HG03025 (cell line): ENCODE measurements around the gene ROBO1.

ENCODE experiments used
- ATAC-seq: cut with Tn5 transposase; IDR thresholded peaks from one replicate; pipeline ENCODE4 v1.9.1; 2021; ENCODE audit warnings: mild to moderate bottlenecking, moderate library complexity; ENCODE audit not compliant: unreplicated experiment, low FRiP score

The ROBO1 gene

GRCh38 chr3:79480746-79481145, 287.1 kb downstream of the ROBO1 start:
- no peak for ATAC-seq

DNA sequence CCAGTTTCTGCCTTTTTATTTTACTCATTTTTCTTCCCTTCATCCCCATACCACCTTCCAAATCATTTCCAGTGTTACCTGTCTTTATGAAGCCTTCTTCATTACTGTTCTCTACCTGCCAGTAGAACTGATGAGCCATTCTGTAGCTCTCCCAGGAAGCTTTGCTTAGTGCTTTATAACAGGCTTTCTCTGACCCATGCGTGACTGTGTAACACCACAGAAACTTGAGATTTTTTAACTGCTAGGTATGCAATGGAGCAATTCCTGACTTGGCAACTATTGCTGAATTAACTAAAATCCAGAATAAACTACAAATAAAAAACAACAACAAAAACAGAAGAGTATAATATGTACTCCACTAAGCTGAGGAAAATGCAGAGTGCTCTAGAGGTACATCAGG, 289.2 kb downstream of the ROBO1 start:
- no peak for ATAC-seq

DNA sequence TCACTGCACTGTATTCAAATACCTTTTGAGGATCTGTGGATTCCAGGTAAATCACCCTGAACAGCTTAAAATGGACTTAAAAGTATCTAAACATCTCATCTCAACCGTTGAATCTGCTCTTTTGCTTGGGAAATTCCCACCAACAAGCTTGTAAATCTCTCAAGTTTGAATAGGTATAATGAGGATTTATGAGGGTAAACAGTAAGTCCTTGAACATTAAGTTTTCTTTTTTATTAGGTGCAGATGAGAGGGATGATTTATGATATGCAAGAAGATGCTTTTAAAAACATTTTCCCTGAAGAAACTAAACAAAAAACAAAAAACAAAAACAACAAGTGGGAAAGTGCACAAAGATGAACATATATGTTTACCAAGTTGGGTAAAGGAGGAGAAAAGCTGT, 290.6 kb downstream of the ROBO1 start:
- ATAC-seq: no peak

DNA sequence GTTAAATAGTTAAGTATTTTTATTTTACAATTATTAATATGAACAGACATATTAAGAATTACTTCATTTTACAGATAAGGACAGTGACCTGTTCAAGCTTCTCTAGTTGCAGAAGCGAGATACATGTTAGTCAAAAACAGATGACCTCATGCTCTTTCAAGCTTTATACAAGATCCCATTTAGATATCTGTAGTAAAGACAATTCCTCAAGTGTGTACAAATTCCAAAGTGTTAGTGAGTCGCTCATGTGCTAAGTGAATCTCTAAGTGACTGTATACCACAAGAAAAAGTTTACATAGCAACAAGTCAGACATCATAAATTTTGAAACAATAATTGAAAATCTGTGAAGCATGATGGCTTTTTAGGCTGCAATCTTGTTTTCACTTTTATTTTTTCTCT, 293.8 kb downstream of the ROBO1 start:
- ATAC-seq: no peak

DNA sequence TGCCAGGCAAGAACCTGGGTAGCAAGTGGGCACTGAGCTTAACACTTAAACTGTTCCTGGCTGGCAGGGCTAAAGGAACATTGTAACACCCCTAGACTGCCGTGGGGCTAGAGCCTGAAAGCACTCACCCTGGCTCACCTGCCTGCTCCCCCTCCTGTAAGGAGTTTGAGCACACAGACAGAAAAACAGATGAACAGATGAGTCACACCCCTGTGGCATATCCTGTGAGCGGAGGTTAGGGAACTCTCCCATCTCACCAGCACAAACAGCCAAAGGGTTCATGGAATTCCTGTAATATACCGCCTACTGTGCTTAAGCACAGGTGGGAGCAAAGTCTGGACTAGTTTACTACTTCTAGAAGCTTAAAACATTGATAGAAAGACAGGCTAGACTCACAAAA, 300.1 kb downstream of the ROBO1 start:
- no peak for ATAC-seq

- ATAC-seq: no peak
Observed at GRCh38 chr3:79461129-79461792, 306.5 kb downstream of the ROBO1 start.

DNA sequence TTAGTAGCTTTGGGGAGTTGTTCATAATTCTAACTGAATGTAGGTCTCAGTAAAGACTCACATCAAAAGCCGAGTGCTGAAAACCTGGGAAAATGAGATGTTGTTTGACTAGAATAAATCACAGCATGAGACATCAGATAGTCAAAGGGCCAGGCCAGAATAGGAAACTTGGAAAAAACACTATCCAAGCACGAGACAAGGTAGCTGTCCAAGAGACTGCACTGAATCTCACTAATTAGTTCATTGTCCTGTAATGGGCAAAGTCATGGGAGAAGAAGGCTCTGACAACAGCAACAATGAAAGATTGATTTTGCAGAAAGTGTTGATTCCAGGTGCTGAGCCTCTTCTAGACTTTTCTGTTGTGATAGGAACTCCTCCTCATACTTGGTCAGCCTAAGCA, 314.2 kb downstream of the ROBO1 start:
- no peak for ATAC-seq

- ATAC-seq: no peak
Observed at GRCh38 chr3:79436387-79436786, 331.4 kb downstream of the ROBO1 start.

GRCh38 chr3:79427081-79427480, 340.7 kb downstream of the ROBO1 start:
- ATAC-seq: no peak

- no peak for ATAC-seq
Observed at GRCh38 chr3:79424811-79425210, 343.0 kb downstream of the ROBO1 start.

DNA sequence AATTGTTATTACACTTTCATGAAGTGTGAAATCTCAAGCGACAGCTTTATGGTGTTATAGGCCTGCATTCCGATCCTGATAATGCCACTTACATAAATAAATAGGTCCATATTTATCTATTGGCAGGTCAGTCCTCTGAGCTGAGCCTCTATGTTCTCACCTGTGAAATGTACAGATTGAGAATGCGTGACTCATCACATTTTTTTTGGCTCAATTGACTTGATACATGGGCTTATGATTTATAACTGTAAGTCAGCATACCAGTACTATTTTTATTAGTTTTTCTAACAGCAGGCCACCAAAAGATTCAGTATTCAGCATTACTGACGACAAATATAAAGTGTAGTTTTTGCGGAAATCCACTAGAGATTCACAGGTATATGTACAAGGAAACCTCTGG, 344.4 kb downstream of the ROBO1 start:
- ATAC-seq: no peak

GRCh38 chr3:79421273-79421672, 346.5 kb downstream of the ROBO1 start:
- no peak for ATAC-seq

DNA sequence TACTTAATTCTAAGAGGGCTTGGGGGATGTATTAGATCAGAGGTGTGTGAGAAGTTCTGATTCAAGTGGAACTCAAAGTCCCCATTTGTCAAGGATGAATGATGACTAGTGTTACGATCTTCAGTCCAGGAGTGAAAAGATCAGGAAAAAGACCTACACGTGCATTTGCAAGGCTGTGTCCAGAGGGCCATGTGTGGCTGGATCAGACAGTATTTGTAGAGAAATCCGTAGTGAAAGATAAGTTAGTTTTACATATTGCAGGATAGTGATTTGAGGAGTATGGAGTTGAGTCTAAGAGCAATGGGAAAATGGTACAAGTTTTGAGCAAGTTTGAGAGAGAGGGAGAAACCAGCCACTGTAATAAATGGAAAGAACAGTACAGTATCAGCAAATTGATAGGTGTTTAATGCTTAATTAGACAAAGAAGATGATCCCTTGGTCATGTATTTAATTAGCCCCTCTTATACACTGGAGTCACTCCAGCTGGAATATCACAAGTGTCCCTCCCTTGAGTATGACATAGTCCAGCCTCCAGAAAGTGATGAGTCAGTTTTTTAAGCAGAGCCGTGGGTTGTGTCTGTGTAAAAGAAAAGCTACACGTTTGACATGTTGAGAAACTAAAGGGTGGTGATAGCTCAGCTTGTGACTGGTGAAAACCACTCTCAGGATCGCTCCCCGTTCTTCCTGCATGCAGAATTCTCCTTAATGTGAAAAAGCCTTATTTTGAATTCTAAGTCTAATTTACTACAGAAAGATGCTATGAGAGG, 348.8 kb downstream of the ROBO1 start:
- ATAC-seq: no peak

DNA sequence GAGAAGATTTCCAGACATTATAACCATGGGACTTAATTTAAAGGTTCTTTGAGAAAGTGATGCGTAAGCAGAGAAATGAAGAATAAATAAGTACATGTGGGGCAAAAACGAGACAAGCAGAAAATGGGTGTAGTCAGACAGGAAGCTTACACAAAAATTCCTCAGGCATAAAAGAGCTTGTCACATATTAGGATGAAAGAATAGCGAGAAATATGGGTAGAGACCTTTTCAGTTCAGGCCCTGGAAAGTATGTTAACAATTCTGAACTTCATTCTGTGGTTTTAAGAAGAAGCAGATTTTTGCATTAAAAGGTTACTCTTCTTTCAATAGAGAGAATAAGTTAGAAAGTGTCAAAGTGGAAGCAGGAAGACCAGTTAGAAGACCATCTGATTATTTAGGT, 352.4 kb downstream of the ROBO1 start:
- ATAC-seq: no peak

- ATAC-seq: no peak
Observed at GRCh38 chr3:79414806-79415205, 353.0 kb downstream of the ROBO1 start.

DNA sequence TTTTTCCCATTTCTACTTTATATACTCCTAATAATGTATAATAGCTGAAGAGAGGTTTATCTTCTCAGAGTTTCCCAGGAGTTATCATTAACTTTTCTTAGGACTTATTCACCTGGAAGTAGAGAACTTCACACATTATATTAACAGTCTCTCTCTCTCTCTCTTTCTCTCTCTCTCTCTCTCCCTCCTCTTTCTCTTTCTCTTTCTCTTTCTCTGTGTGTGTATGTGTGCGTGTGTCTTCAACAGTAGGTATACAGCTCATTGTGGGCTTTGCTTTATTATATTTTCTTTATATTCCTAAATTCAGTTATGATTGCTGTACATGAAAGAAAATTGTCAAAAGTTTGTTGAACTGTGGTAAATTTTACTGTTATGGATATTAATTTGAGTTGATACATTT, 353.8 kb downstream of the ROBO1 start:
- no peak for ATAC-seq

- no peak for ATAC-seq
Observed at GRCh38 chr3:79412537-79412936, 355.3 kb downstream of the ROBO1 start.

GRCh38 chr3:79410617-79411016, 357.2 kb downstream of the ROBO1 start:
- no peak for ATAC-seq

GRCh38 chr3:79410136-79410535, 357.7 kb downstream of the ROBO1 start:
- no peak for ATAC-seq

GRCh38 chr3:79406175-79406574, 361.6 kb downstream of the ROBO1 start:
- no peak for ATAC-seq

GRCh38 chr3:79405183-79405582, 362.6 kb downstream of the ROBO1 start:
- no peak for ATAC-seq

- no peak for ATAC-seq
Observed at GRCh38 chr3:79396595-79396994, 371.2 kb downstream of the ROBO1 start.
